GM23338 (cell line): Measurements from ENCODE around the gene AIFM2. TPM values are rescaled to one million over a fixed set of nuclear protein-coding genes. Genes with fewer than 3 reads are reported as not detected.

Source experiments
- ATAC-seq: fragments of 200-7000 bp; cut with Tn5 transposase; 3 replicates; pipeline ENCODE4 v1.9.1; 2020
- DNase-seq: peaks from one replicate; pipeline ENCODE4 v3.0.0-alpha.2; 2015; ENCODE audit warnings: low spot score
- H2AFZ ChIP-seq: fragments of 200-600 bp; sonication (generic); 2 replicates; pipeline ENCODE4 v1.8.0; 2016; ENCODE audit warnings: antibody characterized with exemption, mild to moderate bottlenecking, moderate library complexity
- H3F3A ChIP-seq: fragments of 200-600 bp; sonication (generic); replicated peaks from 2 replicates; pipeline ENCODE4 v1.8.0; 2017; ENCODE audit warnings: antibody characterized with exemption, mixed run types, low read depth
- H3K27ac ChIP-seq: fragments of 200-600 bp; sonication (generic); 2 replicates; pipeline ENCODE4 v1.6.1; 2016; ENCODE audit warnings: low read depth
- H3K27me3 ChIP-seq: fragments of 200-600 bp; sonication (generic); 2 replicates; pipeline ENCODE4 v1.8.0; 2016; ENCODE audit warnings: mild to moderate bottlenecking, mixed run types, moderate library complexity; ENCODE audit not compliant: insufficient read depth
- H3K36me3 ChIP-seq: fragments of 200-600 bp; sonication (generic); 2 replicates; pipeline ENCODE4 v1.8.0; 2016; ENCODE audit warnings: mild to moderate bottlenecking; ENCODE audit not compliant: insufficient read depth
- H3K4me1 ChIP-seq: fragments of 200-600 bp; sonication (generic); 2 replicates; pipeline ENCODE4 v1.8.0; 2016; ENCODE audit warnings: mild to moderate bottlenecking, moderate library complexity; ENCODE audit not compliant: insufficient read depth
- H3K4me2 ChIP-seq: fragments of 200-600 bp; sonication (generic); 2 replicates; pipeline ENCODE4 v1.7.1; 2017; ENCODE audit warnings: mixed run types
- H3K4me3 ChIP-seq: fragments of 200-600 bp; sonication (generic); 2 replicates; pipeline ENCODE4 v1.6.1; 2016; ENCODE audit warnings: mixed run types
- H3K79me2 ChIP-seq: fragments of 200-600 bp; sonication (generic); replicated peaks from 2 replicates; pipeline ENCODE4 v1.8.0; 2017; ENCODE audit warnings: mild to moderate bottlenecking; ENCODE audit not compliant: insufficient read depth
- H3K9me2 ChIP-seq: fragments of 200-600 bp; sonication (generic); 2 replicates; pipeline ENCODE4 v1.8.0; 2017; ENCODE audit not compliant: insufficient read depth
- H4K20me1 ChIP-seq: fragments of 200-600 bp; sonication (generic); replicated peaks from 2 replicates; pipeline ENCODE4 v1.8.0; 2017; ENCODE audit warnings: mild to moderate bottlenecking; ENCODE audit not compliant: insufficient read depth
- H3K27ac Mint-ChIP-seq: 2 replicates; pipeline ENCODE4 v1.8.0; 2020; ENCODE audit warnings: inconsistent platforms, mild to moderate bottlenecking, moderate library complexity, mixed read lengths
- H3K27me3 Mint-ChIP-seq: 3 replicates; pipeline ENCODE4 v1.8.0; 2022; ENCODE audit warnings: low read depth, mild to moderate bottlenecking, moderate library complexity, mixed read lengths, inconsistent platforms; ENCODE audit not compliant: insufficient read depth, poor library complexity
- H3K36me3 Mint-ChIP-seq: 3 replicates; pipeline ENCODE4 v1.8.0; 2021; ENCODE audit warnings: low read depth, mild to moderate bottlenecking, inconsistent platforms, moderate library complexity, mixed read lengths
- H3K4me1 Mint-ChIP-seq: 3 replicates; pipeline ENCODE4 v1.8.0; 2020; ENCODE audit warnings: mild to moderate bottlenecking, inconsistent platforms, mixed read lengths
- H3K4me3 Mint-ChIP-seq: 3 replicates; pipeline ENCODE4 v1.8.0; 2021; ENCODE audit warnings: moderate library complexity, mild to moderate bottlenecking, inconsistent platforms, mixed read lengths
- H3K9me3 Mint-ChIP-seq: 3 replicates; pipeline ENCODE4 v1.8.0; 2020; ENCODE audit warnings: moderate library complexity, mild to moderate bottlenecking, inconsistent platforms, mixed read lengths
- CTCF ChIP-seq, 2 experiments: fragments of 200-600 bp in 1 of 2; sonication (generic) in 1 of 2; conservative IDR thresholded peaks; 2 replicates each; pipeline versions ENCODE4 v1.5.1 to v1.6.1; 2016 to 2017; ENCODE audit warnings: antibody characterized with exemption in 2 of 2, low read depth in 2 of 2, mild to moderate bottlenecking in 2 of 2, moderate library complexity in 1 of 2
- EZH2 ChIP-seq: fragments of 200-600 bp; sonication (generic); IDR thresholded peaks from one replicate; pipeline ENCODE4 v1.8.0; 2017; ENCODE audit warnings: antibody characterized with exemption, mild to moderate bottlenecking, low read depth; ENCODE audit not compliant: unreplicated experiment
- EZH2phosphoT487 ChIP-seq: fragments of 200-600 bp; sonication (generic); IDR thresholded peaks from one replicate; pipeline ENCODE4 v1.8.1; 2018; ENCODE audit warnings: antibody characterized with exemption; ENCODE audit not compliant: unreplicated experiment
- REST ChIP-seq: IDR thresholded peaks from one replicate; pipeline ENCODE4 v1.6.1; 2018; ENCODE audit warnings: antibody characterized with exemption; ENCODE audit not compliant: unreplicated experiment
- ZNF462 ChIP-seq: fragments of 250-450 bp; sonication (Bioruptor Pico); IDR thresholded peaks from 2 replicates; pipeline ENCODE4 v1.5.0; 2020; ENCODE audit warnings: mild to moderate bottlenecking, moderate library complexity
- polyA plus RNA-seq: library from polyadenylated mRNA; unstranded; fragments of >200 nt; fragmentation: Nextera tagmentation; extraction: Ambion mirVana; gene quantifications from 2 replicates; pipeline ENCODE4 v1.2.1, GENCODE V29; 2016
- total RNA-seq: library from RNA; depleted of rRNA; stranded (reverse); fragments of >200 nt; shearing (Covaris generic); gene quantifications from 2 replicates; pipeline ENCODE4 v1.2.3, GENCODE V29; 2014

Gene AIFM2
- total and polyA plus RNA-seq, 2 experiments from 2014 or later, result 3.2 to 3.6 TPM

GRCh38 chr10:70093335-70093944, 39.2 kb downstream of the AIFM2 start (continued):
- no peak for TF ChIP-seq ZNF462
- no peak for TF ChIP-seq EZH2phosphoT487
- TF ChIP-seq REST, result no peak
- TF ChIP-seq EZH2, result no peak

DNA sequence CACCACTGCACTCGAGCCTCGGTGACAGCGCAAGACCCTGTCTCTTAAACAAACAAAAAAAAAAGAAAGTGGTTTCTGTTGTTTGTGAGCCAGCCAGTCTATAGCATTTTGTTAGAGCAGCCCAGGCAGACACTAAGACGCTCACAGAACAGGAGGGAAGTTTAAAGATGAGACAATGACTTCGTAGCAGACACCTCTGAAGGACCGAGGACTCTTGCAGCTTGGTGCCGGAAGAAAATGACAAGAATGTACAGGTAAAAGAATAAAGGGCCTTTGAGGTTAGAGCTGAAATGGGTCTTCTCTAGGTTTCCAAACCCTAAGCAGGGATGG, 40.3 kb downstream of the AIFM2 start:
- Histone ChIP-seq H4K20me1 (no peaks in the 10 kb centered on the region), H3F3A (no peaks in the 10 kb centered on the region), H3K27me3 (no peaks in the 10 kb centered on the region), H3K4me2 (no peak overlapping the region), H3K9me2 (no peaks in the 10 kb centered on the region), H2AFZ (no peak overlapping the region), H3K79me2 (no peaks in the 10 kb centered on the region), H3K27ac (no peak overlapping the region), H3K4me1 (no peaks in the 10 kb centered on the region), H3K36me3 (no peaks in the 10 kb centered on the region), H3K4me3 (no peak overlapping the region)
- no peak overlapping the region for H3K4me3 Mint-ChIP-seq
- peaks cover 2% of the 10 kb centered on the region; the same call in 1 of the 3 replicates for H3K4me1 Mint-ChIP-seq
- peaks cover 16% of the 10 kb centered on the region for H3K36me3 Mint-ChIP-seq
- H3K27ac Mint-ChIP-seq, result no peak overlapping the region; the same call in 1 of the 2 replicates
- no peak for ATAC-seq
- DNase-seq, result no peak
- no peaks in the 10 kb centered on the region for H3K9me3 Mint-ChIP-seq
- peaks cover 2% of the 10 kb centered on the region for H3K27me3 Mint-ChIP-seq
- TF ChIP-seq CTCF (conservative IDR thresholded peaks at IDR 0.05; ENCODE audit: low read depth in 2 of 2), result no peak
